Activated CD8-positive, alpha-beta T cell treated with anti-CD3 and anti-CD28 coated beads for 36 hours (primary cell): Measurements from ENCODE around the gene CRX. TPM values are rescaled to one million over a fixed set of nuclear protein-coding genes. Genes with fewer than 3 reads are reported as not detected.
A peak's percentile ranks its signal among the peaks of the same experiment; 100 is the strongest.
"Not testable (repeated sequence)": the region's sequence is repeated elsewhere in the genome, so short reads cannot be mapped to it uniquely, and the experiment has no call there.

Source experiments
- ATAC-seq: fragments of 200-7000 bp; cut with Tn5 transposase; one replicate; pipeline ENCODE4 v1.10.0; 2021; ENCODE audit warnings: mild to moderate bottlenecking, moderate library complexity
- CTCF ChIA-PET: fragments of 350-600 bp; sonication (Branson Sonifier 250); formaldehyde crosslinking; loops from one replicate; lab custom pipeline; 2021; ENCODE audit warnings: antibody characterized with exemption; lab: Charles Lee
- POLR2A ChIA-PET: fragments of 350-600 bp; sonication (Branson Sonifier 250); formaldehyde crosslinking; loops from one replicate; lab custom pipeline; 2021; ENCODE audit warnings: antibody characterized with exemption; lab: Charles Lee
- DNase-seq: peaks from one replicate; pipeline ENCODE4 v3.0.0-alpha.2; 2020
- H3K27ac Mint-ChIP-seq: one replicate; pipeline ENCODE4 v1.8.0; 2021; ENCODE audit warnings: mild to moderate bottlenecking, mixed read lengths
- H3K27me3 Mint-ChIP-seq: one replicate; pipeline ENCODE4 v1.8.0; 2021; ENCODE audit warnings: mixed read lengths
- H3K36me3 Mint-ChIP-seq: one replicate; pipeline ENCODE4 v1.8.0; 2021; ENCODE audit warnings: low read depth, mixed read lengths
- H3K4me1 Mint-ChIP-seq: one replicate; pipeline ENCODE4 v1.8.0; 2021; ENCODE audit warnings: low read depth, mixed read lengths
- H3K4me3 Mint-ChIP-seq: one replicate; pipeline ENCODE4 v1.8.0; 2021; ENCODE audit warnings: mild to moderate bottlenecking, moderate library complexity, mixed read lengths
- H3K9me3 Mint-ChIP-seq: one replicate; pipeline ENCODE4 v1.8.0; 2021; ENCODE audit warnings: mixed read lengths
- intact Hi-C: fragments of 100-400 bp; cut with micrococcal nuclease; formaldehyde crosslinking; loops from one replicate; pipeline ENCODE4 v1.10.0; 2022
- total RNA-seq, 2 experiments: library from RNA; stranded (reverse); gene quantifications; one replicate each; pipeline ENCODE4 v1.2.3, GENCODE V29; 2021
- TF ChIP-seq, protein P1 (sequence below): fragments of 200-600 bp; IDR thresholded peaks from one replicate; pipeline ENCODE4 v1.8.0; 2022; ENCODE audit warnings: antibody characterized with exemption, mild to moderate bottlenecking

CRX gene
- total RNA-seq, 2 experiments from 2014 or later: not detected

GRCh38 chr19:47848823-47849473, 27.2 kb downstream of the CRX start:
- Mint-ChIP-seq H3K9me3 (no peaks in the 10 kb centered on the region), H3K27me3 (peaks cover 38% of the 10 kb centered on the region), H3K4me1 (peaks cover 6% of the 10 kb centered on the region), H3K27ac (no peak overlapping the region), H3K36me3 (no peaks in the 10 kb centered on the region), H3K4me3 (peak overlapping the region; percentile 27)
- DNase-seq: peak; percentile 74
- ChIA-PET CTCF (interaction anchor here (1.3 to 4.6 kb wide), 3 partner anchors 15 to 59 kb away, joined by 3 to 20 read pairs (median 17); no protein-coding TSS in a partner anchor), POLR2A (interaction anchor here (0.9 kb wide), 1 partner anchor 15 kb away, joined by 3 read pairs; no protein-coding TSS in a partner anchor)
- intact Hi-C loops: no loop called here
- TF ChIP-seq, protein P1, sequence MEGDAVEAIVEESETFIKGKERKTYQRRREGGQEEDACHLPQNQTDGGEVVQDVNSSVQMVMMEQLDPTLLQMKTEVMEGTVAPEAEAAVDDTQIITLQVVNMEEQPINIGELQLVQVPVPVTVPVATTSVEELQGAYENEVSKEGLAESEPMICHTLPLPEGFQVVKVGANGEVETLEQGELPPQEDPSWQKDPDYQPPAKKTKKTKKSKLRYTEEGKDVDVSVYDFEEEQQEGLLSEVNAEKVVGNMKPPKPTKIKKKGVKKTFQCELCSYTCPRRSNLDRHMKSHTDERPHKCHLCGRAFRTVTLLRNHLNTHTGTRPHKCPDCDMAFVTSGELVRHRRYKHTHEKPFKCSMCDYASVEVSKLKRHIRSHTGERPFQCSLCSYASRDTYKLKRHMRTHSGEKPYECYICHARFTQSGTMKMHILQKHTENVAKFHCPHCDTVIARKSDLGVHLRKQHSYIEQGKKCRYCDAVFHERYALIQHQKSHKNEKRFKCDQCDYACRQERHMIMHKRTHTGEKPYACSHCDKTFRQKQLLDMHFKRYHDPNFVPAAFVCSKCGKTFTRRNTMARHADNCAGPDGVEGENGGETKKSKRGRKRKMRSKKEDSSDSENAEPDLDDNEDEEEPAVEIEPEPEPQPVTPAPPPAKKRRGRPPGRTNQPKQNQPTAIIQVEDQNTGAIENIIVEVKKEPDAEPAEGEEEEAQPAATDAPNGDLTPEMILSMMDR: peak; percentile 86
- no peak for ATAC-seq

- Mint-ChIP-seq H3K27ac (no peak overlapping the region), H3K36me3 (no peaks in the 10 kb centered on the region), H3K27me3 (peaks cover 31% of the 10 kb centered on the region), H3K9me3 (no peaks in the 10 kb centered on the region), H3K4me1 (peaks cover 9% of the 10 kb centered on the region), H3K4me3 (no peak overlapping the region)
- ChIA-PET POLR2A (no interaction called here), CTCF (interaction anchor here (0.9 to 3.3 kb wide), 3 partner anchors 11 to 39 kb away, joined by 4 to 20 read pairs (median 5); no protein-coding TSS in a partner anchor)
- intact Hi-C loops: no loop called here
- ATAC-seq (no peak), DNase-seq (no peak)
- TF ChIP-seq, protein P1: no peak
Measured at GRCh38 chr19:47853003-47853402, 31.3 kb downstream of the CRX start.

- H3K27me3 Mint-ChIP-seq: peaks cover 24% of the 10 kb centered on the region
Measured at GRCh38 chr19:47854459-47854858, 32.7 kb downstream of the CRX start.

GRCh38 chr19:47858231-47858630, 36.5 kb downstream of the CRX start:
- intact Hi-C loops, H3K4me3 Mint-ChIP-seq, H3K27ac Mint-ChIP-seq, H3K4me1 Mint-ChIP-seq, ATAC-seq, DNase-seq, H3K36me3 Mint-ChIP-seq, H3K9me3 Mint-ChIP-seq, POLR2A ChIA-PET: not testable (repeated sequence)
- peaks cover 17% of the 10 kb centered on the region for H3K27me3 Mint-ChIP-seq
- CTCF ChIA-PET: interaction anchor here (1.4 kb wide), 1 partner anchor 11 kb away, joined by 6 read pairs; no protein-coding TSS in a partner anchor

More at GRCh38 chr19:47854459-47854858, 32.7 kb downstream of the CRX start:
- CTCF ChIA-PET: interaction anchor here (0.7 kb wide), 1 partner anchor 9 kb away, joined by 3 read pairs; no protein-coding TSS in a partner anchor
- Mint-ChIP-seq H3K36me3 (no peaks in the 10 kb centered on the region), H3K9me3 (no peaks in the 10 kb centered on the region), H3K4me1 (peaks cover 7% of the 10 kb centered on the region), H3K27ac (no peak overlapping the region), H3K4me3 (no peak overlapping the region)
- intact Hi-C loops: no loop called here
- TF ChIP-seq, protein P1: no peak
- POLR2A ChIA-PET: no interaction called here
- DNase-seq: no peak
- no peak for ATAC-seq

- ATAC-seq, H3K27ac Mint-ChIP-seq, H3K4me1 Mint-ChIP-seq, intact Hi-C loops, POLR2A ChIA-PET, H3K4me3 Mint-ChIP-seq, H3K9me3 Mint-ChIP-seq, H3K36me3 Mint-ChIP-seq, DNase-seq: not testable (repeated sequence)
- CTCF ChIA-PET: interaction anchor here (1.4 kb wide), 1 partner anchor 10 kb away, joined by 6 read pairs; no protein-coding TSS in a partner anchor
- peaks cover 18% of the 10 kb centered on the region for H3K27me3 Mint-ChIP-seq
Measured at GRCh38 chr19:47858646-47859285, 37.0 kb downstream of the CRX start, which contains the start of gene TPRX2. Gene TPRX2, plus strand, starts transcription at chr19:47859235. Its CDS starts 12 bp downstream, at chr19:47859247.

GRCh38 chr19:47859838-47860237, 38.1 kb downstream of the CRX start:
- DNase-seq, POLR2A ChIA-PET, H3K36me3 Mint-ChIP-seq, CTCF ChIA-PET, ATAC-seq, intact Hi-C loops, H3K27ac Mint-ChIP-seq, H3K9me3 Mint-ChIP-seq, H3K4me1 Mint-ChIP-seq, H3K4me3 Mint-ChIP-seq: not testable (repeated sequence)
- H3K27me3 Mint-ChIP-seq: peaks cover 18% of the 10 kb centered on the region
